DND-41 (cell line): Measurements from ENCODE around the gene IER3.
"Not testable (repeated sequence)": the region's sequence is repeated elsewhere in the genome, so short reads cannot be mapped to it uniquely, and the experiment has no call there.

Experiments used
- EZH2 ChIP-seq: IDR thresholded peaks from 3 replicates; pipeline ENCODE4 v1.6.1; 2012; ENCODE audit warnings: borderline replicate concordance, low read depth, mild to moderate bottlenecking, moderate library complexity, low read length, inconsistent platforms; ENCODE audit not compliant: severe bottlenecking
- TF ChIP-seq, protein P1 (sequence below): IDR thresholded peaks from 2 replicates; pipeline ENCODE4 v1.5.1; 2012; ENCODE audit warnings: borderline replicate concordance, low read length, moderate library complexity, mild to moderate bottlenecking; ENCODE audit not compliant: poor library complexity, severe bottlenecking; ENCODE audit errors: extremely low read depth

DNA sequence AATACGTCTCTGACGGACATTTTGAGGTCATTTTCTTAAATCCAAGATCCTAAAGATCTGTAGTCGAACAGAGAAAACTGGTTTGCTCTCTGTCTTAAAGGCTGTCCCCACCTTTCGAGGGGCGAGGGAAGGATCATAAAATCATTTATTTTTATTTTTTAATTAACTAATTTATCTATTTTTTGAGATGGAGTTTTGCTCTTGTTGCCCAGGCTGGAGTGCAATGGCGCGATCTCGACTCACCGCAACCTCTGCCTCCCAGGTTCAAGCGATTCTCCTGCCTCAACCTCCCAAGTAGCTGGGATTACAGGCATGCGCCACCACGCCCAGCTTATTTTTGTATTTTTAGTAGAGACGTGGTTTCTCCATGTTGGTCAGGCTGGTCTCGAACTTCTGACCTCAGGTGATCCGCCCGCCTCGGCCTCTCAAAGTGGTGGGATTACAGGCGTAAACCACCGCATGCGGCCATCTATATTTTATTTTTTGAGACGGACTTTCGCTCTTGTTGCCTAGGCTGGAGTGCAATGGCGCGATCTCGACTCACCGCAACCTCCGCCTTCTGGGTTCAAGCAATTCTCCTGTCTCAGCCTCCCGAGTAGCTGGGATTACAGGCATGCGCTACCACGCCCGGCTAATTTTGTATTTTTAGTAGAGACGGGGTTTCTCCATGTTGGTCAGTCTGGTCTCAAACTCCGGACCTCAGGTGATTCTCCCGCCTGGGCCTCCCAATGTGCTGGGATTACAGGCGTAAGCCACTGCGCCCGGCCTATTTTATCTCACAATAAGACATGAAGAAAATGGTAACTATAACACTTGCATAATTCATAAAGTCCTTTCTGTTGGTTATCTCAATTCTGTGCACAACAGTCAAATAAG is 26.3 kb downstream of the IER3 start:
- TF ChIP-seq, protein P1, sequence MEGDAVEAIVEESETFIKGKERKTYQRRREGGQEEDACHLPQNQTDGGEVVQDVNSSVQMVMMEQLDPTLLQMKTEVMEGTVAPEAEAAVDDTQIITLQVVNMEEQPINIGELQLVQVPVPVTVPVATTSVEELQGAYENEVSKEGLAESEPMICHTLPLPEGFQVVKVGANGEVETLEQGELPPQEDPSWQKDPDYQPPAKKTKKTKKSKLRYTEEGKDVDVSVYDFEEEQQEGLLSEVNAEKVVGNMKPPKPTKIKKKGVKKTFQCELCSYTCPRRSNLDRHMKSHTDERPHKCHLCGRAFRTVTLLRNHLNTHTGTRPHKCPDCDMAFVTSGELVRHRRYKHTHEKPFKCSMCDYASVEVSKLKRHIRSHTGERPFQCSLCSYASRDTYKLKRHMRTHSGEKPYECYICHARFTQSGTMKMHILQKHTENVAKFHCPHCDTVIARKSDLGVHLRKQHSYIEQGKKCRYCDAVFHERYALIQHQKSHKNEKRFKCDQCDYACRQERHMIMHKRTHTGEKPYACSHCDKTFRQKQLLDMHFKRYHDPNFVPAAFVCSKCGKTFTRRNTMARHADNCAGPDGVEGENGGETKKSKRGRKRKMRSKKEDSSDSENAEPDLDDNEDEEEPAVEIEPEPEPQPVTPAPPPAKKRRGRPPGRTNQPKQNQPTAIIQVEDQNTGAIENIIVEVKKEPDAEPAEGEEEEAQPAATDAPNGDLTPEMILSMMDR, result not testable (repeated sequence)
- not testable (repeated sequence) for TF ChIP-seq EZH2
